HG03442 (cell line): ENCODE results near the gene DIRAS3.
"Not testable (repeated sequence)": the region's sequence is repeated elsewhere in the genome, so short reads cannot be mapped to it uniquely, and the experiment has no call there.

ENCODE experiments used
- ATAC-seq: cut with Tn5 transposase; IDR thresholded peaks from one replicate; pipeline ENCODE4 v1.9.1; 2021; ENCODE audit warnings: mild to moderate bottlenecking, moderate library complexity; ENCODE audit not compliant: unreplicated experiment

The DIRAS3 gene

DNA sequence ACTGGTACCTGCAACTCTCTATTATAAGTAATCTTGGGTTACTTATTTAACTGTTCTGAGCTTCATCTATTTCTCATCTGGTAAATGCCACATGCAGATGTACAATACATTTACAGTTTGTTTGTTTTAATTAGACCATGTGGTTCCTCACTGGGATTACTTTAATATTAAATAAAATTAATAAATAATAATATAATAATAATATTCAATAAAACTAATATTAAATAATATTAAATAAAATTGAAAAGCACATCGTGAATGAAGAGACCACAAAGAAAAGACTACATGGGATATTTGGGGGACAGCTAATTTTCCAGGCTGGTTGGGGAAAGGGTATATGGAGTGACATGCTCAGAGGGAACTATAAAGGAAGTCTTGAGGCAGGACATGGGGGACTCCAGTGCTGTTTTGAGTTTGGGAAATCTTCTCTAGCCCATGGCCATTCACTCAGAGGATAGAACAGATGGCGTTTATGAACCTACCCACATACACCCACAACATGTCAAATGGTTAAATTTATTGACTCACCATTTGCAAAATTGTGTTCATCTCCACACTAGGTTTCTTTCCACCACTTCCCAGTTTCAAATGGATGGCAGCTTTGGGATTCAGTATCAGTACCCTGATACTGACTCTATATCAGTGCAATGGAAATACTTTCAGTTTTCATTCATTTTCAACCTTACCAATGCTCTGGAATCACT is 25.6 kb downstream of the DIRAS3 start:
- ATAC-seq = no peak

DNA sequence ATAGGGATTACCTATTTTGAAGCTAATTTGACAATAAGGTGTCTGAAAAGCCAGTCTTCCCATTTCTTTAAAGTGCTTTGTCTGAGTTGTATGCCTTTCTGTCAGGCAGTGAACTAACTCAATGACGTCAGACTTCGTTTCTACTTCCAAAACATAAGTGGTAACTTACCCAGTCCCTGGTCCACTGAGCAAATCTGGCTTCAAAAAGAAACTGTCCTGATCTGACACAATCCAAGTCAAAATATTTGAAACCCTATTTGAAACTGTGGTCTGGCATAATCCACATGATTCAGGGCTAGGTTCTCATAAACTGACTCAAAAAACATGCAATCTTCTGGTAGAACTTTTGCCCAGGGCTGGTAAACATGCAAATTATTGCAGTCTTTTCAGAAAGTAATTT is 34.0 kb downstream of the DIRAS3 start:
- no peak for ATAC-seq

DNA sequence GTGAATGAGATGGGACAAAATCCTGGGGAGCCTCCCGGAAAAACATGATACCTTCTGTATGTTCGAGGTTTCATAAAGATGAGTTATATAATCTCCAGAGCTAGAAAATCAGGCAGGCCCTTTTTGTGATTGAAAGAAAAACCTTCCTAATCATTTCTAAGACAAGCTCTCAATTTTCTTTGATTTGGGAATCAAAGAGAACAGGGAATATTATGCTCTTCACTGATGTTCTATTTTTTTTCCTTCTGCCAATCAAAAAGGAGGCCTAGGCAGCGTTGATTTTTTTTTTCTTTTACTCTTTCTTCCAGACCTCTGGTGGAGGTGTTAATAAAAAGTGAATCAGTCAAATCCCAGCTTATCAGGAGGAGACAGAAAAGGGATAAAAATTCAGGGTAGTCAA is 34.5 kb downstream of the DIRAS3 start:
- no peak for ATAC-seq

DNA sequence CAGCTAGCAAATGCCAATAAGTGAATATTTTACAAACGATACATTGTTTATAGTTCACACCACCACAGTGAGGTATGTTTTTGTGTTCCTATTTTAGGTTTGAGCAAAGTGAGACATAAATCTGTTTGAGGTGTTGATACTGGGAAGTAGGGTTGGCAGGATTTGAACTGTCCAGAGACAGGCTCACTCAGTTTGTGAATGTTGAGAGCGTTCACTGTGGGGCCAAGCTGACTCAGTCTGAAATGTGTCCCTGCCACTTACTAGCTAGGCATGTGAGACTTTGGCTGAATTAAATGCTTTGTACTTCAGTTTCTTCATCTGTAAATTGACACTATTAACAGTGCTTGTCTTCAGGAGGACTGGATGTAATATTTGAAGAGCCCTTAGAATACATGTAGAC is 35.1 kb downstream of the DIRAS3 start:
- ATAC-seq = no peak

DNA sequence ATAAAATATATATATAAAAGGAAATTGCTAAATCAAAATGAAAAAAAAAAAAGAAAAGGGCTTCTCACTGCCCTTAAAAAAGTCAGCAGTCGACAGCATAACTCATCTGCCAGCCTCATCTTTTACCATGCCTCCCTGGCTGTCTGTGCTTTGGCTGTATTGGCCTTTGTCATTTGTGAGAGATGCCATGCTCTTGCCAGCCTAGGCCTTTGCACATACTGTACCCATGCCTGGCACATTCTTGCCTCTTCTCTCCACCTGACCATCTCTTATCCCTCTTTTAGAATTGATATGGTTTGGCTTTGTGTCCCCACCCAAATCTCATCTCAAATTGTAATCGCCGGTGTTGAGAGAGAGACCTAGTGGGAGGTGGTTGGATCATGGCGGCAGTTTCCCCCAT is 37.1 kb downstream of the DIRAS3 start:
- ATAC-seq = no peak

DNA sequence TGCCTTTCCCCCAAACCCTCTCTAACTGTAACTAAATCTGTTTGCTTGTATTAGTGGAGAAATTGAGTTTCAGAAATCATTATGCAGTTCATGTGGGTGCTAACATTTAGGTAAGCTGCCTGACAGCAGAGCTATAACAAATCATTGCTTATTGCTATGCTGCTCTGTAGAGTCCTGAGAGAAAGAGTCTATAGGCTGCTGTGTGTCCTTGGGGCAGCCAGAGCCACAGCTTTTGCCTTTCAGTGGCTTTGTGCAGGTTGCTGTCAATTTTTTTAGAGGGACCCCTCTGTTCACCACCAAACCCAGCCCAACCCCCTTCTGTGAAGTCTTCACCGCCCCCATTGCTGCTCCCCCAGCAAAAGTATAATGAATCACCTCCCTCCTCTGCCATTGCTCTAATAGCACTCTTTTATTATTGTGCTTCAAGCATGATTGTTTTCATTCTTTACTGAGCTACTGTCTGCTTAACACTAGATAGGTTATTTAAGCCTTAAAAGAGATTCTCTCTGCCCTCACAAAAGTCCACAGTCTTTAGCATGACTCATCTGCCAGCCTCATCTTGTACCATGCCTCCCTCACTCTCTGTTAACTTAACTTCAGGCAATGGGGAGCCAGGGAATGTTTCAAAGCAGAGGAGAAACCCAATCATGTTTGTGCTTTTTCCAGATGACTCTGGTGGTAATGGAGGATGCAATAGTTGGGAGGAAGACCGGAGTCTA is 38.6 kb downstream of the DIRAS3 start:
- no peak for ATAC-seq

DNA sequence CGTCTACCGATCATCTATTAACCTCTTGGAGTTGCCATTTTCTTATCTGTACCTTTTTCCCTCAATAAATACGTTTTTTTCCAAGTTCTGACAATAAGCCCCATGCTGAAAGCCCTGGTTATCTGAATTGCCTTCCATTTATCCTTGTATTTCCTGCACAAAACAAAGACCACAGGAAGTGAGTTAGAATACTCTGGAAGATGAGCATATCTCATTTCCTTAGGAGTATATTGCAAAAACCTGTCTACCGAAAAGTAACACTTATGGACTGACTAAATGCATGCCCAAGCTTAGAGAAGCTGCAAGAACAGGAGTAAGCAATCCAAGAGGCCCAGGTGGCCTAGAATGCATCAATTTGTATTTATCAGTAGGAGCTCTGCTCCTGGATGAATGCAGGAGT is 39.9 kb downstream of the DIRAS3 start:
- ATAC-seq = no peak

DNA sequence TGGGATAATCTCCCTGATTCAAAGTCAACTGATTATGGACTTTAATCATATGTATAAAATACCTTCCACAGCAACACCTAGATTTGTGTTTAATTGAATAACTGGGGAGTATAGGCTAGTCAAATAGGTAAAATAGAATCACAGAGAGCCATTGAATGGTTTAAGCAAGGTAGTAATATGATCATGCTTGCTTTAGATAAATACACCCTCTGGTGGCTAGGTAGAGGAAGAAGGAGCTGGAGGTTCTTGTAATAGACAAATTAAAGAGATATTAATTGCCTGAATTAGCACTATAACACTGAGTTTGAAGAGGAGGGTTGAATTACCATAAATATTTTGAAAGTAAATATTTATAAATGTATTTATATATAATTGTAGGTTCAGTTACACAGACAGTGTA is 40.3 kb downstream of the DIRAS3 start:
- no peak for ATAC-seq

DNA sequence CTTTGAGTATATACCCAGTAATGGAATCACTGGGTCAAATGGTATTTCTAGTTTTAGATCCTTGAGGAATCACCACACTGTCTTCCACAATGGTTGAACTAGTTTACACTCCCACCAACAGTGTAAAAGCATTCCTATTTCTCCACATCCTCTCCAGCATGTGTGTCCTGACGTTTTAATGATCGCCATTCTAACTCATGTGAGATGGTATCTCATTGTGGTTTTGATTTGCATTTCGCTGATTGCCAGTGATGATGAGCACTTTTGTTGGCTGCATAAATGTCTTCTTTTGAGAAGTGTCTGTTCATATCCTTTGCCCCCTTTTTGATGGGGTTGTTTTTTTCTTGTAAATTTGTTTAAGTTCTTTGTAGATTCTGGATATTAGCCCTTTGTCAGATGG is 46.8 kb downstream of the DIRAS3 start:
- ATAC-seq = not testable (repeated sequence)

DNA sequence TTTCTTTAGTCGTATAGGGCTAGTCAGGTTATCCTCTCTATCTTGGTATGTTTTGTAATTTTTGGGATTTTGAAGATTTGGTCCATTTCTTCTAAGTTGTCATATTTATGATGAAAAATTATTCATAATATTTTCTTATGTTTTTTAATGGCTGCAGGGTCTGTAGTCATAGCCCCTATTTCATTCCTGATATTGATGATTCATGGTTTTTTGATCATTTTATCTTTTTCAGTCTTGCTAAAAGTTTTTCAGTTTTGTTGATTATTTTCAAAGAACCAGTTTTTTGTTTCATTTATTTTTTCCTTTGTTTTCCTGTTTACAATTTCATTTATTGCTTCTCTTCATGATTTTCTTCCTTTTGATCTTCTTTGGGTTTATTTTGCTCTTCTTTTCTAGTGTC is 50.2 kb downstream of the DIRAS3 start:
- no peak for ATAC-seq

DNA sequence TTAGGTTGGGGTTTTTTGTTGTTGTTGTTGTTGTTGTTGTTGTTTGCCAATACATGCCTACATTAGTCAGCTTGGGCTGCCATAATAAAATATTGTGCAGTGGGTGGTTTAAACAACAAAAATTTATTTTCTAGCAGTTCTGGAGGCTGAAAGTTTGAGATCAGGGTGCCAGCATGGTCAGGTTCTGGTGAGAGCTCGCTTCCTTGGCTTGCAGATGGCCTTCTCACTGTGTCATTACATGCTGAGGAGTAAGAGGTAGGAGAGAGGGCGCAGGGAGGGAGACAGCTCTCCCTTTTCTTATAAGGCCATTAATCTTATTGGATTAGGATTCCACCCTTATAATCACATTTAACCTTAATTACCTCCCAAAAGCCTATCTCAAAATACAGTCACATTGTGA is 52.7 kb downstream of the DIRAS3 start:
- no peak for ATAC-seq
